Stimulated activated CD4-positive, alpha-beta T cell treated with anti-CD3 and anti-CD28 coated beads, Interleukin-1b, Interleukin-23, amount 100 ng/mL, for 48 hours (primary cell): Measurements from ENCODE around the gene SIAH3.
"Not testable (repeated sequence)": the region's sequence is repeated elsewhere in the genome, so short reads cannot be mapped to it uniquely, and the experiment has no call there.

Experiments
- DNase-seq: peaks from one replicate; pipeline ENCODE4 v3.0.0-alpha.2; 2020

Gene SIAH3

GRCh38 chr13:45851171-45851921 is at the start of gene SIAH3:
Gene SIAH3, minus strand, starts transcription at chr13:45851753. Its CDS starts 124 bp downstream, at chr13:45851629.
- peak; percentile 22 for DNase-seq

- DNase-seq: no peak
Observed at GRCh38 chr13:45899406-45899805, 47.9 kb upstream of the SIAH3 start.

- no peak for DNase-seq
Observed at GRCh38 chr13:45897562-45897961, 46.0 kb upstream of the SIAH3 start.

GRCh38 chr13:45896285-45896684 is 44.7 kb upstream of the SIAH3 start:
- no peak for DNase-seq

- no peak for DNase-seq
Observed at GRCh38 chr13:45895881-45896280, 44.3 kb upstream of the SIAH3 start.

GRCh38 chr13:45892513-45892912 is 41.0 kb upstream of the SIAH3 start:
- no peak for DNase-seq

- DNase-seq: no peak
Observed at GRCh38 chr13:45889590-45890243, 38.2 kb upstream of the SIAH3 start.

- no peak for DNase-seq
Observed at GRCh38 chr13:45886466-45886865, 34.9 kb upstream of the SIAH3 start.

GRCh38 chr13:45885194-45885593 is 33.6 kb upstream of the SIAH3 start:
- DNase-seq: no peak

GRCh38 chr13:45882626-45883025 is 31.1 kb upstream of the SIAH3 start:
- DNase-seq: no peak

- no peak for DNase-seq
Observed at GRCh38 chr13:45881353-45881752, 29.8 kb upstream of the SIAH3 start.

GRCh38 chr13:45880242-45880641 is 28.7 kb upstream of the SIAH3 start:
- no peak for DNase-seq

GRCh38 chr13:45879666-45880065 is 28.1 kb upstream of the SIAH3 start:
- no peak for DNase-seq

GRCh38 chr13:45878966-45879365 is 27.4 kb upstream of the SIAH3 start:
- no peak for DNase-seq

- no peak for DNase-seq
Observed at GRCh38 chr13:45876781-45877180, 25.2 kb upstream of the SIAH3 start.

- DNase-seq: peak; percentile 4
Observed at GRCh38 chr13:45875951-45876350, 24.4 kb upstream of the SIAH3 start.

- no peak for DNase-seq
Observed at GRCh38 chr13:45873491-45874325, 22.2 kb upstream of the SIAH3 start.

GRCh38 chr13:45872566-45872965 is 21.0 kb upstream of the SIAH3 start:
- no peak for DNase-seq

- DNase-seq: not testable (repeated sequence)
Observed at GRCh38 chr13:45871201-45871600, 19.6 kb upstream of the SIAH3 start.

- no peak for DNase-seq
Observed at GRCh38 chr13:45870232-45870631, 18.7 kb upstream of the SIAH3 start.

GRCh38 chr13:45865414-45865813 is 13.9 kb upstream of the SIAH3 start:
- no peak for DNase-seq

GRCh38 chr13:45863709-45864590 is 12.4 kb upstream of the SIAH3 start:
- no peak for DNase-seq

GRCh38 chr13:45861322-45861721 is 9.8 kb upstream of the SIAH3 start:
- no peak for DNase-seq
